HG03135 (cell line): ENCODE data around the gene ATAT1.

ENCODE experiments used
- ATAC-seq: cut with Tn5 transposase; IDR thresholded peaks from one replicate; pipeline ENCODE4 v1.9.1; 2021; ENCODE audit warnings: mild to moderate bottlenecking, moderate library complexity; ENCODE audit not compliant: unreplicated experiment

The ATAT1 gene

DNA sequence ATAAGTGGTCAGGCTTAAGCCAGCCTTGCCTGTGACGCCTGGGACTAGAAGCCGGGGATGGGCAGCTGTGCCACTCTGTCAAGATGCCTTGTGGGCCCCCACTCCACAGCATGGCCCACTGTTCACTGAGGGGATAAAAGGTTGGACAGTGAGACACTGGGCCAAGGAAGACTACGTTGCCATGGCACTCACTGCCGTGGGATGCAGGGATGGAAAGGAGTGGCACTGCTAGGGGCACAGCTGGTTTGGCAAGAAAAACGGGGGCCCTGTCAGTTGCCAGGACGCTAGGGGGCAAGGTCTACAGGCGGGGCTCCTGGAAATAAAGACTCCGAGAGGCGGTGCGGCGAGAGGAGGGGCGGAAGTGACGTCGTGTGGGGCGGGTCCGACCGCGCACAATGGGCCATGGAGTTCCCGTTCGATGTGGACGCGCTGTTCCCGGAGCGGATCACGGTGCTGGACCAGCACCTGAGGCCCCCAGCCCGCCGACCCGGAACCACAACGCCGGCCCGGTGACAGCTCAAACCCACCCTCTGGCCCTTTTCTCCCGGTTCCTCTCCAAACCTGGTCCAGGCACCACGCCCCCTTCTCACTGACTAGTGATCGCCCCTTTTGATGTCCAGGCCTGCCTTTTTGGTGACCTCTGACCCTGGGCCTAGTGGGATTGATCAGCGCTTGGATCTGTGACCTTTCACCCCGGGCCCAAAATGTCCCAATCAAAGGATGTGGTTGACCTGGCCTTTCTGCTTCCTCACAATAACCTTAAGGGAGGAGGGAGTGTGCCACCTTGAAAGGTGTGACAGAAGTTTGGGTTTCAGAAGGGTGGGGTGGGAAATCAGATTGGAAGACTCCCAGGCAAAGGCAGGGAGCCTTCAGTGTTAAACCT is at the start of gene ATAT1:
Gene ATAT1 (plus strand): TSS at position 391 of the 883 bp plus-strand sequence.
- ATAC-seq, result peak; percentile 78

- ATAC-seq, result no peak
These were observed 48.6 kb upstream of the ATAT1 start for GRCh38 chr6:30578051-30578450.

- ATAC-seq, result no peak
These were observed 42.8 kb upstream of the ATAT1 start for GRCh38 chr6:30583921-30584320.

- ATAC-seq, result no peak
These were observed 36.8 kb upstream of the ATAT1 start for GRCh38 chr6:30589754-30590358.

GRCh38 chr6:30590509-30590908 is 36.2 kb upstream of the ATAT1 start:
- ATAC-seq, result no peak

DNA sequence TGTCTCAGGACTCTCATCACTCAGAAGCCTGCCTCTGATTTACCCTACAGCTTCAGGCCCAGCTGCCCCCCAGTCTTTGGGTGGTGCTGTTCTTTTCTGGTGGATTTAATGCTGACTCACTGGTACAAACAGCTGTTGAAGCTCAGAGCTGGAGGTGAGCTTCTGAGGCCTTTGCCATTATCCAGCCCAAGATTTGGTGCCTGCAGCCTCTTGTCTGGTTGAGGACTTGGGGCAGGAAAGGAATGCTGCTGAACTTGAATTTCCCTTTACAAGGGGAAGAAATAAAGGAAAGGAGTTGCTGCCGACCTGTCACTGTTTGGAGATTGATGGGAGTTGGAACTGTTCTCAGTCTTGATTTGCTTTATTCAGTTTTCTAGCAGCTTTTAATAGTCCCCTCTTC is 35.7 kb upstream of the ATAT1 start:
- ATAC-seq, result no peak

DNA sequence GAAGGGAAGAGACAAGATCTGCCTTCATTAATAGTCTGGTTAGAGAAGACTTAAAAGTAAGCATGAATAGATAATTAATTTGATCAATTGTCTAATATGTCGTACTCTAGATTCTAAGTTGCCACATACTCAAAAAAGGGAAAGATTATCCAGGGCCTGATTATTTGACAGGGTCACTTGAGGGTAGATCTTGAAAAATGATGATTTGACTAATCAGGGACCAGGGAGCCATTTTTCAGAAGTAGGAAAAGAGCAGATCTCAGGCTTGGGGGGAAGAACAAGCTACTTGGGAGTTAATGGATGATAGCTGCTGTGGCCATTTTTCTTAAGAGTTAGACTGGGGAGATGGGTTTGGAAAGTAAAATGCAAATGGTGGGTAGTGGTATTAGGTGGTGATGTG is 34.4 kb upstream of the ATAT1 start:
- no peak for ATAC-seq

GRCh38 chr6:30597315-30598144 is 29.1 kb upstream of the ATAT1 start:
- ATAC-seq, result peak; percentile 61

DNA sequence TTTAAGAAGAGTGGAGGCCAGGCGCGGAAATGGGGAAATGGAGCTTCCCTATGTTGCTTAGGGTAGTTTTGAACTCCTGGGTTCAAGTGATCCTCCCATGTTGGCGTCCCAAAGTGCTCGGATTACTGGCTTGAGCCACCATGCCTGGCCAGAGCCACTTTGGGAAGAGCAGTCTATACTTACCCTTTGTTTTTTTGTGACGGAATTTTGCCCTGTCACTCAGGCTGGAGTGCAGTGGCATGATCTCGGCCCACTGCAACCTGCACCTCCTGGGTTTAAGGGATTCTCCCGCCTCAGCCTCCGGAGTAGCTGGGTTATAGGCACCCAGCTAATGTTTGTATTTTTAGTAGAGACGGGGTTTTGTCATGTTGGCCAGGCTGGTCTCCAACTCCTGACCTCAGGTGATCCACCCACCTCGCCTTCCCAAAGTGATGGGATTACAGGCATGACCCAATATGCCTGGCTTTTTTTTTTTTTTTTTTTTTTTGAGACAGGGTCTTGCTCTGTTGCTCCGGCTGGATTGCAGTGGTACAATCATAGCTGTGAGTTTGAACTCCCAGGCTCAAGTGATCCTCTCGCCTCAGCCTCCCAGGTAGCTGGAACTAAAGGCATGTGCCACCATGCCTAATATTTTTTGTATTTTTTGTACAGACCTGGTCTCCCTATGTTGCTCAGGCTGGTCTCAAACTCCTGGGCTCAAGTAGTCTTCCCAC is 27.6 kb upstream of the ATAT1 start:
- ATAC-seq, result no peak

DNA sequence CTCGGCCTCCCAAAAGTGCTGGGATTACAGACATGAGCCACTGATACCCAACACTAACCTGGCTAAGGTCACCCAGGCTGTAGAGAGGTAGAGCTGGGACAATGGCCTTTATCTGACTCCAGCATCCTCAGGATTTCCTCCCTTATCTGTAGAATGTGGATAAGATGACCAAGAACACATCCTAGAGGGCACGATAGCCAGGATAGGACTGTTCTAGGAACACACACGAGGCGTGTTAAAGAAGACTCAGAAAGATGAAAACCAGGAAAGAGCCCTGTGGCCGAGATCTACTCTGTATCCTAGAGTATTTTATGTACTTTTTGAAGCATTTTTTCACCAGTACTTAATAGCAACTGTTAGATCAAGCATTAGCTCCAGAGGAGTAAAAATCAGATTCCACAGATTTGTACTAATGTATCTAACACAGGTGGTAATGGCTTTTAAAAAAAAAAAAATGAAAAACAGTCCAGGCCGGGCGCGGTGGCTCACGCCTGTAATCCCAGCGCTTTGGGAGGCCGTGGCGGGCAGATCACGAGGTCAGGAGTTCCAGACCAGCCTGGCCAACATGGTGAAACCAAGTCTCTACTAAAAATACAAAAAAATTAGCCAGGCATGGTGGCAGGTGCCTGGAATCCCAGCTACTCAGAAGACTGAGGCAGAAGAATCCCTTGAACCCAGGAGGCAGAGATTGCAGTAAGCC is 26.9 kb upstream of the ATAT1 start:
- ATAC-seq, result no peak

- ATAC-seq, result no peak
These were observed 26.2 kb upstream of the ATAT1 start for GRCh38 chr6:30600451-30600961.

- no peak for ATAC-seq
These were observed 25.2 kb upstream of the ATAT1 start for GRCh38 chr6:30601436-30601814.

DNA sequence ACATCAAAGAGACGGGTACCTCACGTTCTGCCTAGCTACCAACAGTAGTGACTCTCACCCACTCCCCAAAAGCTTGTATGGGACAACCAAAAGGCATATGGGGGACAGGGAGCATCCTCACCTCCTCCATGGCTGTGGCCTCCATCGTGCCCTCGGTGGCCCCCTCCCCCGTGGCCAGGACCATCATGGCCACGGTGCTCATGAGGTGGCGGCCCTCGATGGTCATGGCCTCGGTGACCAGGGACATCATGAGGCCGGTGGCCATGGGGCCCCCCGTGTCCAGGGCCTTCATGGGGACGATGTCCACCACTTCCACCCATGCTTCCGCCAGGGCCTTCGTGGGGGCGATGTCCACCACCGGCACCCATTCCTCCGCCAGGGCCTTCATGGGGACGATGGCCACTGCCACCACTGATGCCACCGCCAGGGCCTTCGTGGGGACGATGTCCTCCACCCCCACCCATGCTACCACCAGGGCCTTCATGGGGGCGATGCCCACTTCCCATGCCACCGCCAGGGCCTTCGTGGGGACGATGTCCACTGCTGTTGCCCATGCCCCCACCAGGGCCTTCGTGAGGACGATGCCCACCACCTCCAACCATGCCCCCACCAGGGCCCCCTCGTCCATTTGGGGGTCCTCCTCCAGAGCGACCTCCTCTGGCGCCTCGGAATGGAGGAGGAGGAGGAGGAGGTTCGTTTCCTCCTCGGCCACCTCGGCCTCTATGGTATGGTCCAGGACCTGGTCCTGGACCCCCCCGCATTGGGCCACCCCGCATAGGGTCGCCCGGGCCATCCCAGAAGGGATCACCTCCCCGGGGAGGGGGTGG is 24.6 kb upstream of the ATAT1 start:
- ATAC-seq, result no peak

GRCh38 chr6:30603961-30604360 is 22.7 kb upstream of the ATAT1 start:
- ATAC-seq, result no peak

GRCh38 chr6:30610065-30610464 is 16.6 kb upstream of the ATAT1 start:
- no peak for ATAC-seq

GRCh38 chr6:30611150-30611855 is 15.4 kb upstream of the ATAT1 start:
- ATAC-seq, result no peak

DNA sequence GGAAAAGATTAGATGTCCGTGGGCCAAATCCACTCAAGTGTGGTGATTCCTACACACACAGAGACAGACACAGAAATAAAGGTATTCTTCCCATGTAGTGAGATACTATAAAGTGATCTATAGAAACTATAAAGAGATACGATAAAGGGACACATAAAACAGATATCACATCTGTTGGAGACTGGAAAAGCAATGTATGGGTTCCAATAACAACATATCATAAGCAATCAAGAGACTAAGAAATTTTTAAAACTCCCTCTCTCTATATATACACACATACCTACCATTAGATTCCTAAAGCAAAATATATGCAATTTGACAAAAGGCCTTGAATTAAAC is 14.8 kb upstream of the ATAT1 start:
- ATAC-seq, result no peak

- ATAC-seq, result no peak
These were observed 14.5 kb upstream of the ATAT1 start for GRCh38 chr6:30612213-30612612.
